HG03135 (cell line): Measurements from ENCODE around the gene DAW1.
"Not testable (repeated sequence)": the region's sequence is repeated elsewhere in the genome, so short reads cannot be mapped to it uniquely, and the experiment has no call there.

Experiments
- ATAC-seq: cut with Tn5 transposase; IDR thresholded peaks from one replicate; pipeline ENCODE4 v1.9.1; 2021; ENCODE audit warnings: mild to moderate bottlenecking, moderate library complexity; ENCODE audit not compliant: unreplicated experiment

Gene DAW1

DNA sequence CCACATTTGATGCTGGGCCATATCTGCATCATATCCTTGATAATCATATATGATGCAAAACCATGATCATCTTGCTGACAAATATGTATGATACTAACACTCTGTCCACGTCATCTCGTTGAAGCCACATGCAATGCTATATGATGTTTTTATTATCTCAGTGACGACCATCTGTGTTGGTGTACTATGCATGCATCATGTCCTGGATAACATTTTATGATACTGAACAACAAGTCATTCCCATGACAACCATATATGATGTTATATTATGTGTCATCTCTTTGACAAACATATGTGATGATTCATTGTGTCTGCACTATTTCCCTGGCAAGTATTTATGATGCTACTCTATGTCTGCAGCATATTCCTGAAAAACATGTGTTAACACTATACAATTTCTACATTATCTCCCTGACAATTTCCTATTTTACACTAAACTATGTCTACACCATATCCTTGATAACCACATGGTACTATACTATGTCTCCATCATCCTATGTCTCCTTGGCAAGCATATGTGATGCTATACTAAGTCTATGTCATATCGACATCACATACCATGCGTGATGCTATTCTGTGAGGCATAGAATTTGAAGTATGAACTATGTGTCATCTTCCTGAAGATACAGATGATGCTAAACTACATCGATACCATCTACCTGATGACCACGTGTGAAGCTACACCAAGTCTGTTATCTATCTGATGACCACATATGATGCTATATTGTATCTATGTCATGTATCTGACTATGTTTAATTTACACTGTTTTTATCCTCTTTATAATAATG is 37.0 kb downstream of the DAW1 start:
- no peak for ATAC-seq

DNA sequence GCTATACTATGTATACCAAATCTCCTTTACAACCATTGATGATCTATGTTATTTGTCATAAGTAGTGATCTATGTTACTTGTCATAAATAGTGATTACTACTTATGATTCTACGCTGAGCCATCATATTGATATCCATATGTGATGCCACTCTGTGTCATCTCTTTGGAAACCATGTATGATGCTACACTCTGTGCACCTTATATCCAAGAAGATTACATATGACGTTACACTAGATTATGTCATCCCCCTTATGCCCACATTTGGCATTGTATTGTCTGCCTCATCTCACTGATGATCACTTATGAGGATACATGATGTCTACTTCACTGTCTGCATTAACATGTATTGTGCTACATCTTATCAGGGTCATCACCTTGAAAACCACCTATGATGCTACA is 42.9 kb downstream of the DAW1 start:
- no peak for ATAC-seq

DNA sequence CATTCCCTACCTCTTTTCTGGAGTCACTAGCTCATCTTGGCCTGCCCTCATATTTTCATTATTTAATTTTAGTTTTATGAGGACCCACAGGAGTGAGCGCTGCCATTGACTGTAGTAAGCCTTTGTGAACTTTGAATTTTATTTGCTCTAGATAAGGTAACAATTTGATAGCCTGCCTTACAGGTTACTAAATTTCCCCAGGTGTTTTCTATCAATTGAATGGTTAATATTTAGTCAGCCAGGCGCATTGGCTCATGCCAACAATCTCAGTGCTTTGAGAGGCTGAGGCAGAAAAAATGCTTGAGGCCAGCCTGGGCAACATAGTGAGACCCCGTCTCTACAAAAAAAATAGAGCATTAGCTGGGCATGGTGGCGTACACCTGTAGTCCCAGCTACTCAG is 50.2 kb downstream of the DAW1 start:
- no peak for ATAC-seq

DNA sequence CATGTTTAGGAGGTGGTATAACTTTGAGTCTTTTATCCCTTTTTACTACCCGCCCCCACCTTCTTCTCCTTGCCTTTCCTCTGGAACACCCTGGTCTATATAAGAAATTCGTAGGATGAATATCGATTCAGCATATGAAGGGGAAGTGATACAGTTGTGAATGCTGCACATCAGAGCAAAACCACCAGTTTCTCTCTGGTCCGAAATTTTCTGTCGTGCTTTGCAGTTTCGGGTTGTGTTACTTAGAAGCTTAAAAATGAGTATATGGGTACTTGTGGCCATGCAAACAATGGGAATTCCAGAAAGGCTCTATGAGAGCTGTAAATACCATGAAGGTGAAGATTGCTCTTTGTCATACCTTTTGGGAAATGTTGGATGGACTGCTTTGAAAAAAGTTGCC is 60.6 kb downstream of the DAW1 start:
- no peak for ATAC-seq

DNA sequence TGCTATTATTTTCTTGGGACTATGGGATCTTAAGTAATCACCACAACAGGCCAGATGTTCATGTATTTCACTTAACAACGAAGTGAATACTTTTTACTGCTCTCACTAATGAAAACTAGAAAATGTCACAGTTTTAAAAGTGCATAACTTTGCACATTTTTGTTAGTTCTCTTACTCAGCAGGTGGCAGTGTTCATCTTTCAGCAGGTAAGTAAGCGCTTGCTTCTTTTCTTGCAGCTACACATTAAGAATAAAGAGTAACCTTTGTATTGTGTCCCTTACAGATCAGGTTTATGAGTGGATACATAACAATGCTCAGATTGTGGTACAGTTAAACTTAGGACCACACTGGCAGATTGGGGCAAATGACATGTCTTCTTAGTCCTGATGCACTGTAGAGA is 61.0 kb downstream of the DAW1 start:
- ATAC-seq: no peak

DNA sequence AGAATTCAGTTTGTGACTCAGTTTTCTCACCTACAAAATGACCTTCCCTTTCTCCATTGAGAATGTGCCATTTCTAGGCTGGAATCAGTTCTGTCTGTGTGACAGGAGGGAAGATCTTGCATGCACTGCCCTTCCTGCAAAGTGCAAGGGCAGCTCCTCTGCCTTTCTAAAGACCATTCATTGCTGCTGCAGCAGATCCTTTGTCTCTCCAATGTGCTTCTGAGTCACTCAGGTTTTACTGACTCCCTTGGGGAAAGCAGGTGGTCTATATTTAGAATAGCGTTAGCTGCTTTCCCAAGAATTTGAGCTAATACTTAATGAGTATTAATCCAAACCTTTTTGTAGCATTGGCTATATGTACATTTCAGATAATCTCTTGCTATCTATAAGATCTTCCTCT is 62.5 kb downstream of the DAW1 start:
- ATAC-seq: no peak

DNA sequence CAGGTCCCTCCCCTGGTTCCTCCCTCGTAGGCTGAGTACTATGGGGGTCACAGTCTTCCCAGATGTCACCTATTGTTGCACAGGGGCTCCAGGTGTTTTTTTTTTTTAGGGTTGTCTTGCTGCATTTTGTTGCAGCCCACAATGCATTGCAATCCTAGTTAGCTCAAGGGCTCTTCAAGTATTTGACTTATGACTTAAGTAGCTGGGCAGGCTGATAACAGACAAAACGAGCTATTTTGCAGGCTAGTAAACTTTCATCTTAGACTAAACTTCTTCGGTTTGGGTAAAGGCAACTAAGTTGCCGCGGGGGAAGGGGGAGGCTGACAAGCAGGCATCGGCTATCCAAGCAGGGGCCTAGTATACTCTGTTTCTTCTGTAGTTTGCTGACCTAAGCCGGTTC is 64.8 kb downstream of the DAW1 start:
- not testable (repeated sequence) for ATAC-seq

DNA sequence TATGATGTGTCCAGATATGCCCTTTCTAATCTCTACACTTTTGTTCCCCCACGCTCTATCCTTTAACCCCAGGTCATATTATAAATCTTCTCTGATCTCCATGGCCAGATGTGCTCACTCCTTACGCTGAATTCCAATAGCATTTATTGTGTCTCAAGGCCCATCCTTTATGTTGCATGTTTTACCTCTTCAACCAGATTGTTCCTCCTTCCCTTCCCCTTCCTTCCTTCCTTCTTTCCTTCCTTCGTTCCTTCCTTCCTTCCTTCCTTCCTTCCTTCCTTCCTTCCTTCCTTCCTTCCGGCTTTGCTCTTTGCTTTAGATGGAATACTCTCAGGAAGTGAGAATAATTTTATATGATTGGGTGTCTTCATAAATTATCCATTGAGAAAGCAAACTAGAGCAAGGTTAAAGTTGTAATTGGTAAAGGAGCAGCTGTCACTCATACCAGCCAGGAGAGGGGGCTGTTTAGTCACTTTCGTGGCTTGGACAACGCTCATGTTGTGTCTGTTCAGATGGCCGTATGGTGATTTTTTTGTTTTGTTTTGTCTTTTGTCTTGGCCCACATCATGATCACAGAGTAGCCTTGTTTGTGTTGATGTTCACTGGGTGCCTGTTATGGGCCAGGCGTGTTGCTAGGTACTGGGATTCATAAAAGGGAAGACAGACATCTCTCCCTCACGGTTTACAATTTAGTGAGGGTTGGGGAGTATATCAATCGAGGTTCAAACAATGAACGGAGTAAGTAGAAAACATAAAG is 68.0 kb downstream of the DAW1 start:
- no peak for ATAC-seq

DNA sequence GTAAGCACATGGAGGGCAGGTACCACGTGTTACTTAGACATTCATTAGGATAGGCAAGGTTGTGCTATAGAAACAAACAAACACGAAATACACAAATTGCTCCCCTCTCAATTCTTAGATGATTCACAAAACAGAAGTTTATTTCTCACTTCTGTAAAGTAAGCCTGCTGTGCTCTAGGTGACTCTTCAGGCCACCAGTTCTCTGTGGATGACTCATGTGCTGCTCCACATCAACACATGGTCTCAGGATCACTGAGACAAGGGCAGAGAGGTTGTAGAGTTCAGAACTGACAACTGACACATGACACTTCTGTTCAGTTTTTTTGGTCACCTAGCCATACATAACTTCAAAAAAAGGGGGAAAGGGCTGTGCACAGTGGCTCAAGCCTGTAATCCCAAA is 70.6 kb downstream of the DAW1 start:
- ATAC-seq: no peak

DNA sequence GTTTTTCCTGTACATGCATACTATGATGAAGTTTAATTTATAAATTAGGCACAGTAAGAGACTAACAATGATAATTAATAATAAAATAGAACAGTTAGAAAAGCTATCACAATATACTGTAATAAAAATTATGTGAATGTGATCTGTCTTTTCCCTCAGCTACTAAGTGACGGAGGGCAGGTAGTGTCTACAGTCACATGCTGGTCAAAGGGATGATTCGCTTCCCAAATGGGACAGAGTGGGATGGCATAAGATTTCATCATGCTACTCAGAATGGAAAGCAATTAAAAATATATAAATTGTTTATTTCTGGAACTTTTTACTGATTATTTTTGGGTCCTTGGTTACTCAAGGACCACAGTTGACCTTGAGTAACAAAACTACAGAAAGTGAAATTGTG is 71.5 kb downstream of the DAW1 start:
- no peak for ATAC-seq

DNA sequence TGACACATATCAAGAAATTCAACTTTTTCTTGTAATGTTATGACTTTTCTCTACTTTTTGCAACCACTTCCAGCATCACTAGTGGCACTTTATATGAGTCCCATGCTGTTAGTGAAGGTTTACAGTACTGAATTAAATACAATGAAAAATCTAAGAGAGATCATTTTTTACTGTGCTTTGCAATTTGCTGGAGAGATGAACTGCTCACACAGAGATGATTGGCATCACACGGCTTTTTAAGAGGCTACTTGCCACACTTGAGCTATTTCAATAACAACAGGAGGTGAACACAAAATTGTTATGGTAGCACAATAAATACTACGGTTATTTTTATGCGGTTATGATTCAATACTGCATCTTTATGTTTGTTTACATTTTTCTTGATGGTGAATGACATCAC is 88.9 kb downstream of the DAW1 start:
- no peak for ATAC-seq

DNA sequence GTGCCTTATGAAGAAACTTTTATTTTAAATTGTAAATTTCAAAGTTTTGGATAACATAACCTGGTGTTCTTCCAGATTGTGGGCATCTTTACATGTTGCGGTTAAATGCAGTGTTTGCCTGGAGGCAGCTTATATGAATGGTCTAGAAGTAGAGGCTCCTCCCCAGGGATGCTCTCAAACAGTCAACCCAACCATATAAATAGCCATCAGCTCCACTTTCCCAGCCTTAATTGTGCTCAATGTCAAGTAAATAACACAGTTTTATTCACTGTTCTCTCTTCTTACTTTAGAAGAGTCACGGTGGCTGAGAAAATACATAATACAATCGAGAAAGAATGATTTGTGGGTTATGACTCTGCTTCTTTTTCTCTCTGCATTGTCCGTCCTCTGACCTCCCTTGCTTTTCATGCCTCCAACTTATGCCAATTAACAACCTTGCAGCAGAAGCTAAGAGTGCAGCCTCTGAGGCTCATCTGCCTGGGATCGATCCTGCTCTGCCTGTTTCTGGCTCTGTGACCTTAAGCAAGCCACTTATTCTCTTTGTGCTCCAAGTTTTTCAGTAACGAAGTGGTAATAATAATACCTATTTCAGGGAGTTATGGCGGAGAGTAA is 100.3 kb downstream of the DAW1 start:
- ATAC-seq: no peak

DNA sequence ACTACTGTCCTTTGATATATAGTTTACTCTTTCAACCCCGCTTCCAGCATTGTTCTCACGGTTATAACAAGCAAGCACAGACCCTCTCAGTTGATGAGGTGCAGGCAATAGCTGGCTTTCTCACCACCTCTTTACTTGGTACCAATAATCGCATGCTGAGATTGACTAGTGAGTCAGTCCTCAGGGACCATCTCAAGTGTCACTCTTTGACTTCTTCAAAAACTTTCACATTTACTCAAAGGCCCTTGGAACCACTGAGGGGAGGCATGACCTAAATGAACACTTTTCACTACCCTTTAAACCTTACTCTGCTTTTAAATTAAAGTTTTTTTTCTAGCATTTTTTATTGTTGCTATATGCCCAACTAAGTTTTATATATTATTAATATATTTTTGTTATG is 101.8 kb downstream of the DAW1 start:
- ATAC-seq: no peak
